HG03469 (cell line): ENCODE measurements around the gene COL1A2.

Source experiments
- ATAC-seq: cut with Tn5 transposase; IDR thresholded peaks from one replicate; pipeline ENCODE4 v1.9.1; 2021; ENCODE audit warnings: mild to moderate bottlenecking, moderate library complexity, moderate number of reproducible peaks; ENCODE audit not compliant: unreplicated experiment

COL1A2 gene

GRCh38 chr7:94394437-94395140 lies at the start of gene COL1A2:
Gene COL1A2 (plus strand): TSS chr7:94394895. CDS start chr7:94395032, 137 bp downstream.
- ATAC-seq: no peak

GRCh38 chr7:94345907-94346306 lies 48.8 kb upstream of the COL1A2 start:
- no peak for ATAC-seq

GRCh38 chr7:94348142-94348541 lies 46.6 kb upstream of the COL1A2 start:
- ATAC-seq: no peak

- ATAC-seq: no peak
Observed at GRCh38 chr7:94350734-94351133, 44.0 kb upstream of the COL1A2 start.

GRCh38 chr7:94351703-94352102 lies 43.0 kb upstream of the COL1A2 start:
- ATAC-seq: no peak

- ATAC-seq: no peak
Observed at GRCh38 chr7:94352887-94353286, 41.8 kb upstream of the COL1A2 start.

GRCh38 chr7:94354953-94355352 lies 39.7 kb upstream of the COL1A2 start:
- ATAC-seq: no peak

GRCh38 chr7:94355454-94355853 lies 39.2 kb upstream of the COL1A2 start:
- ATAC-seq: no peak

GRCh38 chr7:94357076-94357475 lies 37.6 kb upstream of the COL1A2 start:
- ATAC-seq: no peak

GRCh38 chr7:94360926-94361325 lies 33.8 kb upstream of the COL1A2 start:
- no peak for ATAC-seq

GRCh38 chr7:94362276-94362675 lies 32.4 kb upstream of the COL1A2 start:
- no peak for ATAC-seq

- ATAC-seq: no peak
Observed at GRCh38 chr7:94364816-94365215, 29.9 kb upstream of the COL1A2 start.

- ATAC-seq: no peak
Observed at GRCh38 chr7:94366163-94366562, 28.5 kb upstream of the COL1A2 start.

- ATAC-seq: no peak
Observed at GRCh38 chr7:94366832-94367231, 27.9 kb upstream of the COL1A2 start.

- ATAC-seq: no peak
Observed at GRCh38 chr7:94367949-94368348, 26.7 kb upstream of the COL1A2 start.

GRCh38 chr7:94368371-94368791 lies 26.3 kb upstream of the COL1A2 start:
- ATAC-seq: no peak

- ATAC-seq: no peak
Observed at GRCh38 chr7:94374231-94374630, 20.5 kb upstream of the COL1A2 start.

- ATAC-seq: no peak
Observed at GRCh38 chr7:94374721-94375566, 19.8 kb upstream of the COL1A2 start.

GRCh38 chr7:94375691-94376090 lies 19.0 kb upstream of the COL1A2 start:
- ATAC-seq: no peak

GRCh38 chr7:94376281-94376680 lies 18.4 kb upstream of the COL1A2 start:
- no peak for ATAC-seq

- ATAC-seq: no peak
Observed at GRCh38 chr7:94378356-94378755, 16.3 kb upstream of the COL1A2 start.

GRCh38 chr7:94380264-94380663 lies 14.4 kb upstream of the COL1A2 start:
- ATAC-seq: no peak
